Limb (tissue), 2 donors: ENCODE measurements around the gene CCL8.

Experiments used
- DNase-seq, 2 donors: peaks; one replicate each; pipeline ENCODE4 v3.0.0-alpha.2; 2016; ENCODE audit errors: extremely low spot score in 2 of 2

Gene CCL8

DNA sequence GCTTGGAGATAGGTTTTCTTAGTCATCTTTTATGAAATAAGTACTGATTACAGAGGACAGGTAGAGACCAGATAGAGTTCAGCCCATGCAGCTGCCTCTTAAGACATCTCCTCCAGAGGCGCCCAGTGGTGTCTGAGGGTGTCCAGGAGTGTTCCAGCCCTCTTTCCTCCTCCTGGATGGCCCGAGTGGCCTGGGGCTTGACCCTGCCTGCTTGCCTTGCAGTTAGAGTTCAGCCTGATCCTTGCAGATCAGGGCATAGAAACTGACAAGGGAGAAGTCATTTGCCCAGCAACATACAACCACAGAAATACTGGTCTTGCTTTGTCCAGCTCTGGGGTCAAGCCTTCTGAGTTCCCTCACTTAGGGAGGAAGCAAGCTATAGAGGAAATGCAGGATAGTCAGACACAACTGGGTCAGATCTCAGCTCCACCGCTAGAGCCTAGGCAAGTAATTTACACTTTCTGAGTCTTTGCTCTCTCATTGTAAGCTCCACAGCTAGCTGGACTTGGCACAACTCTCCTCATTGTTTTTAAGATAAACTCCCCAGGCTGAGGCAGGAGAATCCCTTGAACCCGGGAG is 47.4 kb downstream of the CCL8 start:
- DNase-seq: no peak

DNA sequence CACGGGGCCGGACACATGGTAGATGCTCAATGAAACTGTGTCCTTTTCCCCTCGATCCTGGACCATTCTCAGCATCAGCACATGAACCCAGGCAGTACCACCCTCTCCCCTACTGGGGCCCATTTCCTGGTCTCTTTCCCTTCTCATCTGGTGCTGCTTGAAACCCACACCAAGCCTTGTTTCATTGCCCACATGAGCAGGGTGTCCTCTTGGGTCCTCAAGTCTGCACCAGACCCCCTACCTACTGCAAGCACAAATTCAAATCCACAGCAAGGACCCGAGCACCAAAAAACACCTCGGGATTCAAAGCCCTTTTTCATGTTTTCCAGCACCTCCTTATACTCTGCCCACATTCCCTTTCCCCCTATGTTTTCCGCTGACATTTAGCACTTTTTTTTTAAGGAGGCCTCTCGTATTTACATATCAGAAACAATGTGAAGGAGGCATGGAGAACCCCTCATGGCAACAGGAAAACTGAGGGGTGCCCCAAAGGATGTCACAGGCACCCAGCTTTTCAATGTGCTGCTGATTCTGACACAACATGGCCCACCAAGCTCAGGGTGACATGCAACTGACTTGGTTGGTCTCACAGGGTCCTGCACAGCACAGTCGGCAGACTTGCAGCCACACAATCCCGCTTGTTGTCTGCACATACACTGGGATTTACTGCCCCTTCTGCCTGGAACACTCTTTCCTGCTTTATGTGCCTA is 48.4 kb downstream of the CCL8 start:
- no peak for DNase-seq

DNA sequence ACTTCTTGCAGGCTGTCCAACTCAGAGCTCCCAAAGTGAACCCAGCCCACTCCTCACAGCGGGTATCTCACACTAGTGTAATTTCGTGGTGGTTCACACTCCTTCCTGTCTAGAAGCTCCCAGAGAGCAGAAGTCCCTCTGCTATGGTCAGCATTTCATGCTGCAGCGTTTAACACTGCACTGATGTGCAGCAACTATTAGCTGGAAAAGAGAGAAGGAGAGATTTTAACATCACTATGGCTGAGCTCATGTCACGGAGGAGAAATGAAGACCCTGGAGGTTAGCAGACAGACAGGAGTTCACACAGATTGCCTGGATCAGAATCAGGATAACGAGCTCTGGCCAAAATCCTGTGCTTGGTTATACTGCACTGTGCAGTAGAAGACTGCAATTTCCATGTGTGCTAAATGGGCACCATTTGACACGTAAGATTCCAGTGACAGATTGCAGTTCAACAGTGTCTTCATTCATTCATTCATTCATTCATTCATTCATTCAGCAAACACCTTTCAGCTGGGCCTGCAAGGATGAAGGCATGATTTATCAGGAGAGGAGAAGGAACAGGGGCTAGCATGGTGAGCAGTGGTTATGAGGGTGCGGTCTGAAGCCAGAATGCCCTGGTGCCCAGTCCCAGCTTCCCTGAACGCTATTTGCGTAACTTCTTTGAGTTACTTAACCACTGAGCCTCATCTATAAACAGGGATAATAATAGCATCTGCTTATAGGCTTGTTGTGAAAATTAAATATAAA is 49.1 kb downstream of the CCL8 start:
- no peak for DNase-seq

DNA sequence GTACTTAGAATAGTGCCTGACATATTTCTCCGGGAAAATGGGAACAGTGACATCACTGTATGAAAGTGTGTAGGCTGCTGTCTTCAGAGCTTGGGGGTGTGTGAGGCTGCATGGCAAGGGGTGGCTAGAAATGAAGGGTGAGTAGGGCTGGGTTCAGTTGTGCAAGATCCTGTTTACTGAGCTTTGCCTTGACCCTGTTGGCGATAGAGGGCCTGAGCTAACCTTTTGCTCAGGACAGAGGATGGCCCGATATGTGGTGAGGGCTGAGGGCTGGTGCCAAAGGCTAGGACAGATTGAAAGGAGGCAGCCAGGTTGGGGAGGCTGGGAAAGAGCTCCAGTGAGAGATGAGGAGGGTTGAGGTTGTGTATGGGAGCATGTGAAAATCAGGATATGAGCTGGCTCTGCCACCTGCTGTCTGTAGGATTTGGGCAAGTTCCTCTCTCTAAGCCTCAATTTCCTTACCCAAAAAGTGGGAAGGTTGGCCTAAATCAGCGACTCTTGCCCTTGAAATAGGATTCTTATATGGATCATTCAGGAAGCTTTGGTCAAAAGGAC is 49.8 kb downstream of the CCL8 start:
- no peak for DNase-seq

DNA sequence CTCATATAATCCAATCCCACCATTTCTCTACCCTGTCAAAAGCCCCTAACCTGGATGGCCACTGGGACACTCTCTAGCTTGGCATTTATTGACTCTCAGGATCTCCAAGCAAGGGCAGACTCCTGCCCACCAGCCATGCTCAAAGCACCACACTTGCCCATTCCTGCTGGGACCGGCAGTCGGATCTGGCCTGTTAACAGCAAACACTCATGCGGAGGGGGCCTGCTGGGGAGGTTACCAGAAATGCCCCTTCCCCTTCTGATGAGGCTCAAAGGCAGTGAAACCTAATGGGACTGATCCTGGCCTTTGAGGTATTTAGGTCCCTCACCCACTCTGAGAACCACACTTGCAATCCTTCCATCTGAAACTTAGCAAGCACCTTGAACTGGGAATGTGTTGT is 50.3 kb downstream of the CCL8 start:
- DNase-seq: no peak

DNA sequence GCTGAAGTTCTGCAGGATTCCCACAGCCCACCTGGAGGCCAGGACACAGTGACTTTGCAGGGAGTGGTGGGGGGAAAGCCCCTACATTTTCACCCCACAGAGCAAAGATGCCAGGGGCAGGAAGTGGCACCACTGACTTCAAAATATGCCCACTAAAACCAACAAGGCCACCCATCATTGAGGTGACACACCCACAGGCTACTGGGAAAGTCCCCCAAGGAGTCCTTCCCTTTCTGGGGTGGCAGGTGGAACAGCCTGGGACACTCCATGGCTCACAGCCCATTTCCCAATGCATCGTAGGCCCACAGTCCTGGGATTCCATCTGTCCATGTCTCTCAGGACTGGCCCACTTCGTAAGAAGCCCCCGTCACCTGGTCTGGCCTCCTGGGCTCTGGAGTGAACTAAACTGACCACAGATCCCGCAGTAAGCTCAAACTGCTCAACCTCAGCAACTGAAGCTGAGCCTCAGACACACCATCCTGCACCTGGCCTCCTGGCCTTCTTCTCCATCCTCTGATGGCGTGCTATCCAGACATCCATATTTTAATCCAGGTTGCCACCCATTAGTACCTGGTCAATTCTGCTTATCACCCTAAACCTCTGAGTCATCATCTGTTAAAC is 51.3 kb downstream of the CCL8 start:
- DNase-seq: no peak

DNA sequence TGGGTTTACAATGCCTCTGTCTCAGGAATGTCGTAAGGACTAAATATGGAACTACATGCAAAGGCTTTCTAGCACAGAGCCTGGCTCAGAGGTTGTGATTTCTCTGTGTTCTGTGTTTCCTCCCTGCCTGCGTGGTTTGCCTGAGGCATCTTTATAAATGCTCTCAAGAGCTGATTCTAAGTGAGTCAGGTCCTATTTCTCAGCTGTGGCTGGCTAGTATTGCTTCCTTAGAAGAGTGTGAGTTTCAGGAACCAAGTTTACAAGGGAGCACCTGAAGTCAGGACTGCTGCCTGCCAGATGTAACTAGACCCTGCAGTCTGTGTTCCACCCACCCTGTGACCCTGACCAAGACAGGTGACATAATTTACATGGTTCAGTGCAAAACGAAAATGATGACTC is 51.8 kb downstream of the CCL8 start:
- DNase-seq: no peak
